NCI-H748 (cell line): ENCODE results near the gene CD96.

Experiments
- DNase-seq: peaks from one replicate; lab custom pipeline; 2025; ENCODE audit not compliant: unreplicated experiment; lab: John Stamatoyannopoulos, UW

CD96 gene

DNA sequence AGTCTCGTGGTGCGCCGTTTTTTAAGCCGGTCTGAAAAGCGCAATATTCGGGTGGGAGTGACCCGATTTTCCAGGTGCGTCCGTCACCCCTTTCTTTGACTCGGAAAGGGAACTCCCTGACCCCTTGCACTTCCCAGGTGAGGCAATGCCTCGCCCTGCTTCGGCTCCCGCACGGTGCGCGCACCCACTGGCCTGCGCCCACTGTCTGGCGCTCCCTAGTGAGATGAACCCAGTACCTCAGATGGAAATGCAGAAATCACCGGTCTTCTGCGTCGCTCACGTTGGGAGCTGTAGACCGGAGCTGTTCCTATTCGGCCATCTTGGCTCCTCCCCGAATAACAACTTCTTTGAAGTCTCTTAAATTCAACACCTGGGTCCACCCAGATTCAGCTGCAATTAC, 19.9 kb downstream of the CD96 start:
- DNase-seq: peak; percentile 64

- no peak for DNase-seq
Measured at GRCh38 chr3:111566844-111567243, 24.8 kb downstream of the CD96 start.

- DNase-seq: no peak
Measured at GRCh38 chr3:111568355-111568754, 26.4 kb downstream of the CD96 start.

- no peak for DNase-seq
Measured at GRCh38 chr3:111568911-111569310, 26.9 kb downstream of the CD96 start.

- no peak for DNase-seq
Measured at GRCh38 chr3:111570404-111571030, 28.5 kb downstream of the CD96 start.

DNA sequence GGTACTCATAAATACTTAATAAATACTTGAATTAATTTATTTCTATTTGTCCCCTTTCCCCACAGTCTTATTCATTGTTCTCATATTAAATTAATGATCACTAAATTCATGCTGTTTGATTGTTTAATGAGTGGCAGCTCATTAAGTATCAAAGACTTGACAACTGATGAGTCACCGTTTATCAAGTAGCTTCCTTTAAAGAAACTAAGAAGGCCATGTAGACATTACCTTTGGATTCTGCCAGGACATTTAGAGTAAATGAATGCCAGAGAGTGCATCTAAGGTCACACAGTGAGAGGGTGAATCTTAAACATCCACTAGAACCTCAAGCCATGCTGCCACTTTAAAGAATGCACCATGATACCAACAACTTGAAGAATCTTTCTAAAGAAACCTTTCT, 29.3 kb downstream of the CD96 start:
- no peak for DNase-seq

- no peak for DNase-seq
Measured at GRCh38 chr3:111571907-111572460, 30.0 kb downstream of the CD96 start.

DNA sequence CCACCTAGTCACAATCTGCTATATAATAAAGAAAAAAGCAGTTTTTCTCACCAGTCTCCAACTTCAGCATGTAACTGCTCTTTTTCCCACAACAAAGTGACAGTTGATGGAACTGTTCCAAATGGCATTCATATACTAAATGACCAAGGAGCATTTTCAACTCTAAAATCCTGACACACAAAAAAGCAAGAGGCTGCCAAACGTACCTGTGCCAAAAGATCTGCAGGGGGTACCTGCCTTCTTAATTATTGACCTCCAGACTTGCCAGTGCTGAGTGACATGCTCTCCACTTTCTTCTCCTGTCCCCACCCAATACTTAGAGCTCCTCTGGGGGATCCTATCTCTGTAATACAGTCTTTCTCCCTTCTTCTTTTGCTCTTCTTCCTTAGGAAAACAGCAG, 35.1 kb downstream of the CD96 start:
- DNase-seq: no peak

GRCh38 chr3:111577798-111578685, 36.0 kb downstream of the CD96 start:
- DNase-seq: peak; percentile 25

- DNase-seq: no peak
Measured at GRCh38 chr3:111578867-111579266, 36.9 kb downstream of the CD96 start.

- no peak for DNase-seq
Measured at GRCh38 chr3:111579495-111579894, 37.5 kb downstream of the CD96 start.

GRCh38 chr3:111581403-111582119, 39.6 kb downstream of the CD96 start:
- DNase-seq: no peak

GRCh38 chr3:111582120-111582474, 40.1 kb downstream of the CD96 start:
- DNase-seq: no peak

- no peak for DNase-seq
Measured at GRCh38 chr3:111584744-111585143, 42.7 kb downstream of the CD96 start.

- no peak for DNase-seq
Measured at GRCh38 chr3:111585217-111585616, 43.2 kb downstream of the CD96 start.

DNA sequence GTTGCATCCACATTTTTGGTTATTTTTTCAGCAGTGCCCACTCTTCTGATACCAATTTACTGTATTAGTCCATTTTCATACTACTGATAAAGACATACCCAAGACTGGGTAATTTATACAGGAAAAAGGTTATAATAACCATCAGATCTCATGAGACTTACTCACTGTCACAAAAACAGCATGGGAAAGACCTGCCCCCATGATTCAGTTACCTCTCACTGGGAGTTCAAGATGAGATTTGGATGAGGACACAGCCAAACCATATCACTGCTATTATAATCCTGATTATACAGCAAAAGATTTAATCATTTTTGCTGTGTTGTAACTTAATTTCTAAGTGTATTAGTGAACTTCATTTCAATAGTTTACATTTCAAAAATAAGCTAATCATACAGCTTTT, 46.5 kb downstream of the CD96 start:
- DNase-seq: no peak

DNA sequence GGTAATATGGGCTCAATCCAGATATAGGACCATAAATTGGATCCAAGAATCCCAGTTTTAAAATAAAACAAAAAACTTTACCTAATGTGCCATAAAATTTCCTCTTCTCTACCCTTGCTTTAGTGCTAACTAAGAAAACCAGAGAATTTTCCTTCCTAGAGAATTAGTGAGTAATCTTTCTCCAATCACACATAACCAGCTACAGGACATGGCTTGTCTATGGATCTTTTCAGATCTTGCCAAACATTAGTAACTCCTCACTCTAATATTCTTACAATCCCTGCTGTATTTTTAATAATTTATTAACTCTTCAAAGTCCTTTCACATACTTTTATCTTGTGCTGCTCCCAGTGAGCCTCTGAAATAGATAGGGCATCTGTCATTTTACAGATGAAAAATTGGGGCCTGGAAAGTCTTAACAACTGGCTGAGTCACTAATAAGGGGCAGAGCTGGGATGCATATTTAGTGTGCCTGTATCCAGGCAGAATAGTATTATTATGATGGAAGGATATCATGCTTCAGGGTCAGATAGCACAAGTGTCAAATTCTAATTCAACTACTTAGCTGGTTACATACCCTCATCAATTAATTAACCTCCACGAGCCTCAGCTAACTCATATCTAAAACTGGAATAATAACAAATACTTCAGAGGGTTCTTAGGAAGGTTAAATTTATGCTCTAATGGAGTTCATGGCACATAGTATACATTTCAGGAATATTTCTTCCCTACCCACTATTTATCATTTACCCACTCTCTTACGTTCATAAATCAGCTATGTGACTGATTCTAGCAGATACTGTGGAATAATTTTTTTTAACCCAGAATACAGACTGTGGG, 47.5 kb downstream of the CD96 start:
- no peak for DNase-seq

DNA sequence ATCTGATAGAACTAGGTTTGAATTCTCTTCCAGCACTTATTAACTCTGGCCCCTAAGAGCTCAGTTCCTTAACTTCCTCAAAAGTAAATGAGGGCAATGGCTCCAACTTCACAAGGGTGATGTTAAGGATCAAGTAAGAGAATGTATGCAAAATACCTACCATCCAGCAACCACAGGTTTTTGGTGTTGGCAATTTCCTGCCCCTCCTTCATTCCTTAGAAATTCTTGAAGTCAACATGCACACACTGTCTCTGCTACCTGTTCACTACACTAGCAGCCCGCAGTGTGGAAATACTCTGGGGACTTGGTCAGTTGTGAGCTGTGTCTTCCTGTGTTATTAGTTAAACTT, 48.1 kb downstream of the CD96 start:
- DNase-seq: no peak

DNA sequence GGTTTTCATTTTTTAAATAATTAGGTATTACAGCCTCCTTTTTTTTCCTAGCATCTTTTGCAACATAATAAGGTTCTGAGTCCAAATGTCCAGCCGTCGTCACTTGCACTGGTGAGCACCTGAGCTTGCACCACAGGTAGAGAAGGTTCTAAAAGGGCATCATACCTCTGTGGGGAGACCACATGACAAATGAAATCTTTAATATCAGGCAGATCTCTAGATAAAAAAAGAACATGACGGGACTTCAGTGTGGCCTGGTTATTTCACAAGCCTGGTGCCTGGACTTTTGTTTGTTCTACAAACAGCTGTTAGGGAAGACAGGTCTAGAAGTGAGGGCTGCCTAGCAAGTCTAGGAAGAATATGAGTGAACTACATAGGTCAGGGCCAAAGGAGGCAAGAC, 49.6 kb downstream of the CD96 start:
- no peak for DNase-seq

- DNase-seq: no peak
Measured at GRCh38 chr3:111592143-111592542, 50.1 kb downstream of the CD96 start.

- DNase-seq: no peak
Measured at GRCh38 chr3:111592936-111593335, 50.9 kb downstream of the CD96 start.
